ENCODE results near the gene AUTS2. TPM values are rescaled to one million over a fixed set of nuclear protein-coding genes. Genes with fewer than 3 reads are reported as not detected.

Gene AUTS2
- total and polyA plus RNA-seq, 9 of the 15 experiments (the other 6 are each of a cell fraction or from before 2014, with no cell fraction given): 0.58 TPM; not detected in 8

- no peak for TF ChIP-seq LARP7 (IDR thresholded peaks at IDR 0.05)
Observed at GRCh38 chr7:69577221-69577620, 21.1 kb upstream of the AUTS2 start (continued).

DNA sequence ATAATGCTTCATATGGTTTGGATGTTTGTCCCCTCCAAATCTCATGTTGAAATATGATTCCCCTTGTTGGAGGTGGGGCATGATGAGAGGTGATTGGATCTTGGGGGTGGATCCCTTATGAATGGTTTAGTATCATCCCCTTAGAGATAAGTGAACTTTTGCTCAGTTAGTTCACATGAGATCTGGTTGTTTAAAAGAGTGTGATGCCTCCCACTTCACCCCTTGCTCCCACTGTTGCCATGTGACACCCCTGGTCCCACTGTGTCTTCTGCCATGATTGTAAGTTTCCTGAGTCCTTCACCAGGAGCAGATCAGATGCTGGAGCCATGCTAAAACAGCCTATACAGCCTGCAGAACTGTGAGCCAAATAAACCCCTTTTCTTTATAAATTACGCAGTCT, 13.1 kb upstream of the AUTS2 start:
- H3K9ac ChIP-seq (ENCODE audit: insufficient read depth in 1 of 2, low read depth in 2 of 2, low read length in 2 of 2): no peak overlapping the region
- no peak overlapping the region for H3K27ac ChIP-seq (ENCODE audit: extremely low read depth, low read depth, low read length)
- CTCF ChIA-PET (ENCODE audit: low intra/inter-chr PET ratio): no interaction called here
- H3K9me1 ChIP-seq (ENCODE audit: control insufficient read depth, insufficient read depth, low read length): no peaks in the 10 kb centered on the region
- no peaks in the 10 kb centered on the region for H3K36me3 ChIP-seq (ENCODE audit: control insufficient read depth, insufficient read depth, low read length)
- H2AFZ ChIP-seq (ENCODE audit: low read depth, low read length): no peak overlapping the region
- no peaks in the 10 kb centered on the region for H3K79me2 ChIP-seq (ENCODE audit: control insufficient read depth, insufficient read depth, low read length)
- H3K9me3 ChIP-seq (replicated peaks; ENCODE audit: control insufficient read depth, insufficient read depth, low read depth, low read length): no peaks in the 10 kb centered on the region
- no TSS peak for BruUV-seq (replicated peaks)
- H4K20me1 ChIP-seq (replicated peaks; ENCODE audit: control insufficient read depth, insufficient read depth, low read length): no peaks in the 10 kb centered on the region
- in situ Hi-C loops (cut with MboI) (no loop called here), intact Hi-C loops (cut with micrococcal nuclease) (no loop called here)
- H3K4me2 ChIP-seq (ENCODE audit: insufficient read depth, low read length): no peak overlapping the region
- POLR2A ChIA-PET: no interaction called here
- 0% methylated on average over 1 of the region's 1 CpG for WGBS (ENCODE audit: insufficient coverage, low coverage, missing lambda C conversion rate)
- DNase-seq (ENCODE audit: extremely low read depth in 1 of 4, low spot score in 3 of 4) (no peak), ATAC-seq (no peak), FAIRE-seq (no peak)
- H3K4me3 ChIP-seq: no peak overlapping the region
- no peaks in the 10 kb centered on the region for H3K27me3 ChIP-seq (ENCODE audit: control insufficient read depth in 2 of 2, insufficient read depth in 2 of 2, low read length in 2 of 2)
- H3K4me1 ChIP-seq (replicated peaks in 1 of 2; ENCODE audit: control insufficient read depth in 2 of 2, insufficient read depth in 2 of 2, low read length in 2 of 2): no peaks in the 10 kb centered on the region
- TF ChIP-seq ZNF76 (CRISPR knock-in tag; IDR thresholded peaks at IDR 0.05; ENCODE audit: borderline replicate concordance) (no peak), TBL1XR1 (IDR thresholded peaks at IDR 0.05; ENCODE audit: low read length in 2 of 2) (no peak), ZNF232 (CRISPR knock-in tag; IDR thresholded peaks at IDR 0.05) (no peak), CTCF (IDR thresholded peaks at IDR 0.05 in 2 of 3, conservative IDR thresholded peaks at IDR 0.05 in 1 of 3; ENCODE audit: insufficient read depth in 2 of 3, low read depth in 1 of 3, low read length in 3 of 3) (no peak), ZKSCAN8 (CRISPR knock-in tag; IDR thresholded peaks at IDR 0.05) (no peak), ZBED1 (IDR thresholded peaks at IDR 0.05) (no peak), PTBP1 (IDR thresholded peaks at IDR 0.05; ENCODE audit: low read depth, low read length) (no peak), HMG20A (CRISPR knock-in tag; conservative IDR thresholded peaks at IDR 0.05) (no peak), ZBTB43 (CRISPR knock-in tag; IDR thresholded peaks at IDR 0.05) (no peak), ARNT (IDR thresholded peaks at IDR 0.05) (no peak), ZNF408 (CRISPR knock-in tag; IDR thresholded peaks at IDR 0.05; ENCODE audit: low read depth) (no peak), CHD4 (IDR thresholded peaks at IDR 0.05; ENCODE audit: insufficient read depth, insufficient replicate concordance, low read depth, low read length, poor library complexity, severe bottlenecking) (no peak)
- TF ChIP-seq, protein P1, sequence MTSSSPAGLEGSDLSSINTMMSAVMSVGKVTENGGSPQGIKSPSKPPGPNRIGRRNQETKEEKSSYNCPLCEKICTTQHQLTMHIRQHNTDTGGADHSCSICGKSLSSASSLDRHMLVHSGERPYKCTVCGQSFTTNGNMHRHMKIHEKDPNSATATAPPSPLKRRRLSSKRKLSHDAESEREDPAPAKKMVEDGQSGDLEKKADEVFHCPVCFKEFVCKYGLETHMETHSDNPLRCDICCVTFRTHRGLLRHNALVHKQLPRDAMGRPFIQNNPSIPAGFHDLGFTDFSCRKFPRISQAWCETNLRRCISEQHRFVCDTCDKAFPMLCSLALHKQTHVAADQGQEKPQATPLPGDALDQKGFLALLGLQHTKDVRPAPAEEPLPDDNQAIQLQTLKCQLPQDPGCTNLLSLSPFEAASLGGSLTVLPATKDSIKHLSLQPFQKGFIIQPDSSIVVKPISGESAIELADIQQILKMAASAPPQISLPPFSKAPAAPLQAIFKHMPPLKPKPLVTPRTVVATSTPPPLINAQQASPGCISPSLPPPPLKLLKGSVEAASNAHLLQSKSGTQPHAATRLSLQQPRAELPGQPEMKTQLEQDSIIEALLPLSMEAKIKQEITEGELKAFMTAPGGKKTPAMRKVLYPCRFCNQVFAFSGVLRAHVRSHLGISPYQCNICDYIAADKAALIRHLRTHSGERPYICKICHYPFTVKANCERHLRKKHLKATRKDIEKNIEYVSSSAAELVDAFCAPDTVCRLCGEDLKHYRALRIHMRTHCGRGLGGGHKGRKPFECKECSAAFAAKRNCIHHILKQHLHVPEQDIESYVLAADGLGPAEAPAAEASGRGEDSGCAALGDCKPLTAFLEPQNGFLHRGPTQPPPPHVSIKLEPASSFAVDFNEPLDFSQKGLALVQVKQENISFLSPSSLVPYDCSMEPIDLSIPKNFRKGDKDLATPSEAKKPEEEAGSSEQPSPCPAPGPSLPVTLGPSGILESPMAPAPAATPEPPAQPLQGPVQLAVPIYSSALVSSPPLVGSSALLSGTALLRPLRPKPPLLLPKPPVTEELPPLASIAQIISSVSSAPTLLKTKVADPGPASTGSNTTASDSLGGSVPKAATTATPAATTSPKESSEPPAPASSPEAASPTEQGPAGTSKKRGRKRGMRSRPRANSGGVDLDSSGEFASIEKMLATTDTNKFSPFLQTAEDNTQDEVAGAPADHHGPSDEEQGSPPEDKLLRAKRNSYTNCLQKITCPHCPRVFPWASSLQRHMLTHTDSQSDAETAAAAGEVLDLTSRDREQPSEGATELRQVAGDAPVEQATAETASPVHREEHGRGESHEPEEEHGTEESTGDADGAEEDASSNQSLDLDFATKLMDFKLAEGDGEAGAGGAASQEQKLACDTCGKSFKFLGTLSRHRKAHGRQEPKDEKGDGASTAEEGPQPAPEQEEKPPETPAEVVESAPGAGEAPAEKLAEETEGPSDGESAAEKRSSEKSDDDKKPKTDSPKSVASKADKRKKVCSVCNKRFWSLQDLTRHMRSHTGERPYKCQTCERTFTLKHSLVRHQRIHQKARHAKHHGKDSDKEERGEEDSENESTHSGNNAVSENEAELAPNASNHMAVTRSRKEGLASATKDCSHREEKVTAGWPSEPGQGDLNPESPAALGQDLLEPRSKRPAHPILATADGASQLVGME (CRISPR knock-in tag; IDR thresholded peaks at IDR 0.05): no peak
